Measurements from ENCODE around the gene KCNMB1. TPM values are rescaled to one million over a fixed set of nuclear protein-coding genes. Genes with fewer than 3 reads are reported as not detected.

Gene KCNMB1
- total RNA-seq, 6 experiments from 2014 or later: 0.10 to 0.27 (median 0.25) TPM; not detected in 1

GRCh38 chr5:170362656-170363055 lies 26.5 kb downstream of the KCNMB1 start:
- TF ChIP-seq POLR2A (IDR thresholded peaks at IDR 0.05) (no peak), CTCF (IDR thresholded peaks at IDR 0.05) (no peak)
- intact Hi-C loops (cut with DNase I): no loop called here
- H3K4me1 ChIP-seq: no peaks in the 10 kb centered on the region
- H3K27ac ChIP-seq: no peak overlapping the region
- no peak overlapping the region for H3K4me3 ChIP-seq
- ATAC-seq: no peak
- no peaks in the 10 kb centered on the region for H3K27me3 ChIP-seq
- 76% methylated on average over 6 of the region's 6 CpGs for WGBS (ENCODE audit: insufficient coverage, low coverage, low lambda C conversion rate, missing lambda C conversion rate)
- no peaks in the 10 kb centered on the region for H3K36me3 ChIP-seq
- H3K9me3 ChIP-seq: no peaks in the 10 kb centered on the region
- DNase-seq: no peak

- H3K4me1 ChIP-seq: no peaks in the 10 kb centered on the region
Measured at GRCh38 chr5:170362102-170362501, 27.1 kb downstream of the KCNMB1 start.

GRCh38 chr5:170361616-170362015 lies 27.6 kb downstream of the KCNMB1 start:
- no peak for ATAC-seq
- intact Hi-C loops (cut with DNase I): no loop called here
- no peaks in the 10 kb centered on the region for H3K9me3 ChIP-seq
- no peak overlapping the region for H3K4me3 ChIP-seq
- WGBS (ENCODE audit: insufficient coverage, low coverage, low lambda C conversion rate, missing lambda C conversion rate): 47% methylated on average over 3 of the region's 5 CpGs
- no peak overlapping the region for H3K27ac ChIP-seq
- H3K36me3 ChIP-seq: no peaks in the 10 kb centered on the region
- H3K4me1 ChIP-seq: no peaks in the 10 kb centered on the region
- no peaks in the 10 kb centered on the region for H3K27me3 ChIP-seq
- TF ChIP-seq POLR2A (IDR thresholded peaks at IDR 0.05): no peak
- TF ChIP-seq CTCF (IDR thresholded peaks at IDR 0.05): no peak
- no peak for DNase-seq

More at GRCh38 chr5:170362102-170362501, 27.1 kb downstream of the KCNMB1 start:
- ATAC-seq: peak in 2 of 4 donors; percentile 19 to 38
- no peaks in the 10 kb centered on the region for H3K9me3 ChIP-seq
- no peaks in the 10 kb centered on the region for H3K36me3 ChIP-seq
- H3K27ac ChIP-seq: no peak overlapping the region
- intact Hi-C loops (cut with DNase I): no loop called here
- no peak overlapping the region for H3K4me3 ChIP-seq
- 71% methylated on average over 7 of the region's 7 CpGs for WGBS (ENCODE audit: insufficient coverage, low coverage, low lambda C conversion rate, missing lambda C conversion rate)
- no peak for DNase-seq
- TF ChIP-seq CTCF (IDR thresholded peaks at IDR 0.05): no peak
- H3K27me3 ChIP-seq: no peaks in the 10 kb centered on the region

GRCh38 chr5:170361116-170361515 lies 28.1 kb downstream of the KCNMB1 start:
- intact Hi-C loops (cut with DNase I): no loop called here
- TF ChIP-seq POLR2A (IDR thresholded peaks at IDR 0.05) (no peak), CTCF (IDR thresholded peaks at IDR 0.05) (no peak)
- ATAC-seq (peak in 3 of 4 donors; percentile 3 to 27 (median 7)), DNase-seq (no peak)
- Histone ChIP-seq H3K27me3 (no peaks in the 10 kb centered on the region), H3K9me3 (no peaks in the 10 kb centered on the region), H3K4me3 (no peak overlapping the region), H3K36me3 (no peaks in the 10 kb centered on the region), H3K4me1 (peaks cover 0 to 3% (median under 1%) of the 10 kb centered on the region in 4 donors), H3K27ac (no peak overlapping the region)
- WGBS (ENCODE audit: insufficient coverage, low coverage, low lambda C conversion rate, missing lambda C conversion rate): 59% methylated on average over 4 of the region's 5 CpGs

- Histone ChIP-seq H3K36me3 (no peaks in the 10 kb centered on the region), H3K27me3 (no peaks in the 10 kb centered on the region), H3K4me3 (no peak overlapping the region), H3K9me3 (no peaks in the 10 kb centered on the region), H3K27ac (no peak overlapping the region), H3K4me1 (peaks cover 0 to 7% (median 3%) of the 10 kb centered on the region in 4 donors)
- DNase-seq (no peak), ATAC-seq (peak in 3 of 4 donors; percentile 4 to 28 (median 27))
- WGBS (ENCODE audit: insufficient coverage, low coverage, low lambda C conversion rate, missing lambda C conversion rate): 32% methylated on average over 6 of the region's 8 CpGs
- intact Hi-C loops (cut with DNase I): no loop called here
- TF ChIP-seq POLR2A (IDR thresholded peaks at IDR 0.05) (no peak), CTCF (IDR thresholded peaks at IDR 0.05) (no peak)
Measured at GRCh38 chr5:170360709-170361108, 28.5 kb downstream of the KCNMB1 start.
